Measurements from ENCODE around the gene CDH15. TPM values are rescaled to one million over a fixed set of nuclear protein-coding genes. Genes with fewer than 3 reads are reported as not detected.

CDH15 gene
- polyA plus RNA-seq, 1 donor from 2014 or later = not detected

- TF ChIP-seq POLR2AphosphoS5 (IDR thresholded peaks at IDR 0.05) = no peak
- TF ChIP-seq SMC3 (conservative IDR thresholded peaks at IDR 0.05; ENCODE audit: poor library complexity) = no peak
- TF ChIP-seq MXI1 (conservative IDR thresholded peaks at IDR 0.05; ENCODE audit: poor library complexity, severe bottlenecking) = no peak
- TF ChIP-seq, protein P1, sequence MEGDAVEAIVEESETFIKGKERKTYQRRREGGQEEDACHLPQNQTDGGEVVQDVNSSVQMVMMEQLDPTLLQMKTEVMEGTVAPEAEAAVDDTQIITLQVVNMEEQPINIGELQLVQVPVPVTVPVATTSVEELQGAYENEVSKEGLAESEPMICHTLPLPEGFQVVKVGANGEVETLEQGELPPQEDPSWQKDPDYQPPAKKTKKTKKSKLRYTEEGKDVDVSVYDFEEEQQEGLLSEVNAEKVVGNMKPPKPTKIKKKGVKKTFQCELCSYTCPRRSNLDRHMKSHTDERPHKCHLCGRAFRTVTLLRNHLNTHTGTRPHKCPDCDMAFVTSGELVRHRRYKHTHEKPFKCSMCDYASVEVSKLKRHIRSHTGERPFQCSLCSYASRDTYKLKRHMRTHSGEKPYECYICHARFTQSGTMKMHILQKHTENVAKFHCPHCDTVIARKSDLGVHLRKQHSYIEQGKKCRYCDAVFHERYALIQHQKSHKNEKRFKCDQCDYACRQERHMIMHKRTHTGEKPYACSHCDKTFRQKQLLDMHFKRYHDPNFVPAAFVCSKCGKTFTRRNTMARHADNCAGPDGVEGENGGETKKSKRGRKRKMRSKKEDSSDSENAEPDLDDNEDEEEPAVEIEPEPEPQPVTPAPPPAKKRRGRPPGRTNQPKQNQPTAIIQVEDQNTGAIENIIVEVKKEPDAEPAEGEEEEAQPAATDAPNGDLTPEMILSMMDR (IDR thresholded peaks at IDR 0.05; ENCODE audit: poor library complexity, severe bottlenecking) = no peak
- no peak for TF ChIP-seq TAF1 (IDR thresholded peaks at IDR 0.05; ENCODE audit: low read depth)
- TF ChIP-seq EP300 (conservative IDR thresholded peaks at IDR 0.05; ENCODE audit: poor library complexity, severe bottlenecking) = no peak
- TF ChIP-seq RAD21 (conservative IDR thresholded peaks at IDR 0.05) = no peak
- no peak for TF ChIP-seq EZH2 (IDR thresholded peaks at IDR 0.05; ENCODE audit: borderline replicate concordance, insufficient read depth, low read length, poor library complexity, severe bottlenecking)
- TF ChIP-seq REST (IDR thresholded peaks at IDR 0.05; ENCODE audit: borderline replicate concordance) = no peak
Observed at GRCh38 chr16:89224665-89225064, 53.1 kb downstream of the CDH15 start.

DNA sequence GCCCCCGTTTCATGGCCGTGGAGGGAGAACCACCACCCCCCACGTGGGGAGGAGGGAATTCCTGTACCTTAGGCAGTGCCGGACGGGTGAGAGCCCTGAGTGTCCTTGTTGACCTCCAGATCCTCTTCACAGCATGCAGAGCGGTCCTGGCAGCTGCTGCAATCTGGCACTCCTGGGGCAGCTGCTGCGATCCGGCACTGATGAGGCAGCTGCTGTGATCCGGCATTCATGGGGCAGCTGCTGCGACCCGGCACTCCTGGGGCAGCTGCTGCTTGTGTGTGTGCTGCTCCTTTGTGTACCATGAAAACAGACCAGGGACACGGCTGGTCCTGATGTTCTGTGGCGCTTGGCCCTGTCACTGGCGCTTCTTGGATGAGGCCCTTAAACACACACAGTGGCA, 58.7 kb downstream of the CDH15 start:
- Histone ChIP-seq H3K27me3 (ENCODE audit: insufficient read depth, low read depth, low read length) (no peaks in the 10 kb centered on the region), H3F3A (ENCODE audit: insufficient read depth, low read length, poor library complexity, severe bottlenecking) (no peaks in the 10 kb centered on the region), H4K20me1 (ENCODE audit: insufficient read depth) (no peaks in the 10 kb centered on the region), H3K79me2 (replicated peaks; ENCODE audit: insufficient read depth, low read length) (no peaks in the 10 kb centered on the region), H3K9me2 (ENCODE audit: insufficient read depth, low read length) (no peaks in the 10 kb centered on the region), H3K27ac (ENCODE audit: low read length) (no peak overlapping the region), H3K9me3 (ENCODE audit: low read length) (no peaks in the 10 kb centered on the region), H3K36me3 (ENCODE audit: insufficient read depth, low read length) (peaks cover 7% of the 10 kb centered on the region), H3K4me3 (ENCODE audit: low read length) (no peak overlapping the region), H3K9ac (ENCODE audit: low read length) (no peak overlapping the region), H3K4me2 (ENCODE audit: low read length) (no peak overlapping the region), H2AFZ (ENCODE audit: low read depth, low read length) (no peak overlapping the region)
- TF ChIP-seq POLR2AphosphoS5 (IDR thresholded peaks at IDR 0.05) (no peak), SMC3 (conservative IDR thresholded peaks at IDR 0.05; ENCODE audit: poor library complexity) (no peak), EP300 (conservative IDR thresholded peaks at IDR 0.05; ENCODE audit: poor library complexity, severe bottlenecking) (no peak), TAF1 (IDR thresholded peaks at IDR 0.05; ENCODE audit: low read depth) (no peak), MXI1 (conservative IDR thresholded peaks at IDR 0.05; ENCODE audit: poor library complexity, severe bottlenecking) (no peak), EZH2 (IDR thresholded peaks at IDR 0.05; ENCODE audit: borderline replicate concordance, insufficient read depth, low read length, poor library complexity, severe bottlenecking) (no peak), REST (IDR thresholded peaks at IDR 0.05; ENCODE audit: borderline replicate concordance) (no peak), RAD21 (conservative IDR thresholded peaks at IDR 0.05) (no peak)
- TF ChIP-seq, protein P1 (IDR thresholded peaks at IDR 0.05; ENCODE audit: poor library complexity, severe bottlenecking) = no peak

More at GRCh38 chr16:89224665-89225064, 53.1 kb downstream of the CDH15 start:
- Histone ChIP-seq H3F3A (ENCODE audit: insufficient read depth, low read length, poor library complexity, severe bottlenecking) (no peaks in the 10 kb centered on the region), H3K36me3 (ENCODE audit: insufficient read depth, low read length) (peaks cover 10% of the 10 kb centered on the region), H3K27me3 (ENCODE audit: insufficient read depth, low read depth, low read length) (no peaks in the 10 kb centered on the region), H3K27ac (ENCODE audit: low read length) (no peak overlapping the region), H3K4me2 (ENCODE audit: low read length) (no peak overlapping the region), H3K4me3 (ENCODE audit: low read length) (no peak overlapping the region), H3K9ac (ENCODE audit: low read length) (no peak overlapping the region), H2AFZ (ENCODE audit: low read depth, low read length) (no peak overlapping the region), H3K9me3 (ENCODE audit: low read length) (no peaks in the 10 kb centered on the region), H3K9me2 (ENCODE audit: insufficient read depth, low read length) (no peaks in the 10 kb centered on the region), H3K79me2 (replicated peaks; ENCODE audit: insufficient read depth, low read length) (peaks cover 4% of the 10 kb centered on the region), H4K20me1 (ENCODE audit: insufficient read depth) (no peaks in the 10 kb centered on the region)

All from neural cell (in vitro differentiated cells).